Germinal center (tissue), 1 donor: ENCODE data around the gene CLN3.
"Not testable (repeated sequence)": the region's sequence is repeated elsewhere in the genome, so short reads cannot be mapped to it uniquely, and the experiment has no call there.

Experiments used
- DNase-seq: peaks from one replicate; pipeline ENCODE4 v3.0.0; 2012; ENCODE audit warnings: mixed read lengths, low spot score

CLN3 gene

GRCh38 chr16:28491970-28492474 lies at the start of gene CLN3:
Gene CLN3, minus strand, starts transcription at chr16:28492074. Its CDS starts 315 bp downstream, at chr16:28491759.
- peak; percentile 91 for DNase-seq

GRCh38 chr16:28540346-28540745 lies 48.5 kb upstream of the CLN3 start:
- no peak for DNase-seq

- DNase-seq = no peak
These were observed 47.1 kb upstream of the CLN3 start, which contains the start of gene NUPR1 for GRCh38 chr16:28538733-28539596. Gene NUPR1, minus strand, starts transcription at chr16:28538974. Its CDS starts 67 bp downstream, at chr16:28538907.

- DNase-seq = no peak
These were observed 46.3 kb upstream of the CLN3 start for GRCh38 chr16:28537964-28538732.

- DNase-seq = no peak
These were observed 45.2 kb upstream of the CLN3 start for GRCh38 chr16:28537076-28537475.

GRCh38 chr16:28534542-28535373 lies 42.9 kb upstream of the CLN3 start:
- no peak for DNase-seq

- DNase-seq = no peak
These were observed 41.2 kb upstream of the CLN3 start for GRCh38 chr16:28532940-28533647.

- DNase-seq = no peak
These were observed 40.2 kb upstream of the CLN3 start for GRCh38 chr16:28531777-28532744.

GRCh38 chr16:28529124-28529523 lies 37.2 kb upstream of the CLN3 start:
- DNase-seq = no peak

- no peak for DNase-seq
These were observed 36.6 kb upstream of the CLN3 start for GRCh38 chr16:28528463-28528867.

- DNase-seq = no peak
These were observed 36.1 kb upstream of the CLN3 start for GRCh38 chr16:28527985-28528384.

- DNase-seq = not testable (repeated sequence)
These were observed 35.4 kb upstream of the CLN3 start for GRCh38 chr16:28527100-28527785.

- DNase-seq = no peak
These were observed 34.6 kb upstream of the CLN3 start for GRCh38 chr16:28526201-28527099.

GRCh38 chr16:28524681-28525171 lies 32.9 kb upstream of the CLN3 start:
- no peak for DNase-seq

- no peak for DNase-seq
These were observed 30.9 kb upstream of the CLN3 start for GRCh38 chr16:28522792-28523191.

GRCh38 chr16:28521436-28521835 lies 29.6 kb upstream of the CLN3 start:
- DNase-seq = no peak

GRCh38 chr16:28520672-28521071 lies 28.8 kb upstream of the CLN3 start:
- no peak for DNase-seq

GRCh38 chr16:28514246-28514645 lies 22.4 kb upstream of the CLN3 start:
- DNase-seq = no peak
